ENCODE data around the gene NKAIN4. TPM values are rescaled to one million over a fixed set of nuclear protein-coding genes. Genes with fewer than 3 reads are reported as not detected.

The NKAIN4 gene
- total RNA-seq, 1 experiment from 2014 or later = 6.8 TPM

GRCh38 chr20:63290136-63290676, 35.9 kb upstream of the NKAIN4 start:
- no peak for DNase-seq (ENCODE audit: low spot score)
- in situ Hi-C loops (cut with HindIII; ENCODE audit: low sequenced_read_pairs) = loop anchor here (25.0 kb wide), 2 partner anchors 97 to 203 kb away; no protein-coding TSS in a partner anchor

DNA sequence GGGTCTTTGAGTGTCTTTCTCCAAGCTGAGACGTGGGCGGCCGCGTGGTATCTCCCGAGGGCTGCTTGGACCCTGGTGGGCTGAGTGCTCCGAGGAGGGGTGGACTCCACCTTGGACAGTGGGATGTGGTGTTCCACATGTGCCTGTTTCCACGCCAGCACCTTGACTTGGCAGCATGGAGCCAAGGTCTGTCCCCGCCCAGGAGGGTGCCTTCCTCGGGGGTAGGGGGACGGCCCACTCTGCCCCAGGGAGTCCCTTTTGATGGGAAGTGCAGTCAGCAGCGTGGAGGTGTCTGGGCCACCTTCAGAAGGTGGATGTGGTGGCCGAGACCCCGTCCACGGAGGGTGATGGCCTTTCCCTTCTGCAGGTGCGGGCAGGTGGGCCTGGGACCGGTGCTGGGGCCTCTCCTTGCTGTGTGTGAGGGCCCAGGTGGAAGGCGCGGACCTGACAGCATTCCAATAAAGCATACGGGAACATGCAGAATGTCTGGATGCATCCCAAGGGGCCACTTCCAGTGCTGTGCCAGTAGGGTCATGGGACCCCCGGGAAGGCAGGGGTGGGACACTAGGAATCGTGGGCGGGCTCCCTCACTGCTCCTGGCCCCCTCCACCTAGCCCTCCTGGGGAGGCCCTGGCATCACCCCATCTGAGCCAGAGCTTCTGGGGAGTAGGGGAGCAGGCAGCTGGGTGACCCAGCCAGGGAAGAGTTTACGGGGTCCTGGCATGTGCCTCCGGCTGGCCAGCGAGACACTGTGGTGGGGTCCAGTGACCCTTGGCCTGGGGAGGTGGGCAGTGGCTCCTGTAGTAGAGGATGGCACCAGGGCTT, 35.3 kb upstream of the NKAIN4 start:
- in situ Hi-C loops (cut with HindIII; ENCODE audit: low sequenced_read_pairs) = loop anchor here (25.0 kb wide), 2 partner anchors 98 to 202 kb away; no protein-coding TSS in a partner anchor
- DNase-seq (ENCODE audit: low spot score) = no peak

GRCh38 chr20:63288581-63289251, 34.5 kb upstream of the NKAIN4 start:
- in situ Hi-C loops (cut with HindIII; ENCODE audit: low sequenced_read_pairs) = loop anchor here (25.0 kb wide), 2 partner anchors 99 to 201 kb away; no protein-coding TSS in a partner anchor
- DNase-seq (ENCODE audit: low spot score) = no peak

DNA sequence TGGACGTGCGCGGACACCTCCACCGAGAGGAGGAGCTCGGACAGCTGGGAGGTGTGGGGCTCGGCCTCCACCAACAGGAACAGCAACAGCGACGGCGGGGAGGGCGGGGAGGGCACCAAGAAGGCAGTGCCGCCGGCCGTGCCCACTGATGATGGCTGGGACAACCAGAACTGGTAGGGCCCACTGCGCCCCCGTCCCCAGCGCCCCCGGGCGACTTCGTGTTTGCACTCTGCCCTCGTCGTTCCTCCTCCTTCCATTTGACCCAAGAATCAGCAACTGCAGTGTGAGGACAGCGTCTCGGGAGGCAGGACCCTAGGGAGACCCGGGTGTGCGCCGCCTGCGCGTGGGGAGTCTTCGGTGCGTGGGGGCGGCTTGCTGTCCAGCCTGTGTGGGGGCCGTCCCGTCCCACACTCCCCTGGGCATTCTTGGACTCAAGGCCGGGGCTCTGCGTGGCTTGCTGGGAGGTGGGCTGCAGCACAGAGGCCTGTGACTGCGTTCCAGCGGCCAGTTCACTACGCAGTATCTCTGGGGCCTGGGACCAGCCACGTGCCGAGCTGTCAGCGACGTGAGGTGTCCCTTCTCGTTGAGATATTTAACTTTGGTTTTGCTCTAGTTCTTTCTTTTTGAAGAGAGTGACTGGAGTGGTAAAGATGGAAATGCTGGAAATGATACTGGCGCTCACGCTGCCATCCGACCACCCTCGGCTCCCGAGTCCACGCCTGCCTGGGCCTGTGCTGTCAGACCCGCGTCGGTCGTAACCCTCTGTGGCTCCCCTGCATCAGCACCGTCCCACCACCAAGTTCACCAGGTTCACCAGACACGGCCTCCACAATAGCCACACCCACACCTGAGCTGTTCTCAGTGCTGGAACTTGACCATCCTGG, 33.7 kb upstream of the NKAIN4 start:
- in situ Hi-C loops (cut with HindIII; ENCODE audit: low sequenced_read_pairs) = loop anchor here (25.0 kb wide), 2 partner anchors 99 to 201 kb away; no protein-coding TSS in a partner anchor
- DNase-seq (ENCODE audit: low spot score) = no peak

GRCh38 chr20:63286781-63287696, 32.8 kb upstream of the NKAIN4 start:
- no peak for DNase-seq (ENCODE audit: low spot score)
- in situ Hi-C loops (cut with HindIII; ENCODE audit: low sequenced_read_pairs) = loop anchor here (25.0 kb wide), 2 partner anchors 100 to 200 kb away; no protein-coding TSS in a partner anchor

- in situ Hi-C loops (cut with HindIII; ENCODE audit: low sequenced_read_pairs) = loop anchor here (25.0 kb wide), 2 partner anchors 101 to 199 kb away; no protein-coding TSS in a partner anchor
Observed at GRCh38 chr20:63285636-63286615, 31.7 kb upstream of the NKAIN4 start.

DNA sequence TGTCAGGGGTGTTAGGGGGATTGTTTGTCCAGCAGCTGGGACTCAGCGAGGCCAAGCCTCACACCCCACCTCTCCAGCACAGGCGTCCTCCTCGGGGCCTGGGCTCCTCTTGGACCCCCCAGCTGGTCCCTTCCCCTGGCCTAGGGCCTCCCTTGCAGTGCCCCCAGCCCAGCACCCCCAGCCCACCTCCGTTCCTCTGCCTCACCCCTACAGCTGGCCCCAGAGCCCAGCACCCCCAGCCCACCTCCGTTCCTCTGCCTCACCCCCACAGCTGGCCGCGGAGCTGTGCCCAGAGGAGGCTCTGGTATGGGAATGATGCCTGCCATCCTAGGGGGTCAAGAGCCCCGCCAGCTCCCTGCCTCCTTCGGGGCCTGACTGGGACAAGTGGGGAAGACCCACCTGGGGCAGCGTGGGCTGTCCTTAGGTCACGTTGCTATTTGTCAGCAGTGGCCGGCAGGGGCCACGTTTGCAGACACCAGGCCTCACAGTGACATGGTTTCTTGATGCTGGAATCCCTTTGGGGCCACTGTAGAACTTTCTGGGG, 30.8 kb upstream of the NKAIN4 start:
- in situ Hi-C loops (cut with HindIII; ENCODE audit: low sequenced_read_pairs) = loop anchor here (25.0 kb wide), 2 partner anchors 102 to 198 kb away; no protein-coding TSS in a partner anchor
- no peak for DNase-seq (ENCODE audit: low spot score)

More at GRCh38 chr20:63285636-63286615, 31.7 kb upstream of the NKAIN4 start:
- no peak for DNase-seq (ENCODE audit: low spot score)

DNA sequence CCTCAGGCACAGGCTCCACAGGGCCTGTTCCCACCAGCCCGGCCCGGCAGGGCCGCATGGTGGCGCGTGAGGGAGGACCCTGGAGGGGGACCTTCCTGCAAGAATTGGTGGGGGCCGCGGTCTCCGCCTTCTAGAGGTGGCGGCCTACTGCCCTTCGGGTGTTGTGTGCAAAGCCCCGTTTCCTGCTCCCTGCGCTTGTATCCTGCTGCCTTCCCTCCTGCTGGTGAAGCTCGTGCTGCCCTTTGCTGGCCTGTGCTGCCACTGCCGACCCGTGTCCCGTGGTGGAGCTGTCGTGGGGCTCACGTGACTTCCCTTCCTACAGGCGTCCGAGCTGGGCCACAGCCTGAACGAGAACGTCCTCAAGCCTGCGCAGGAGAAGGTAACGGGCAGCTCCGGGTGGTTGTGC, 30.3 kb upstream of the NKAIN4 start:
- in situ Hi-C loops (cut with HindIII; ENCODE audit: low sequenced_read_pairs) = loop anchor here (25.0 kb wide), 2 partner anchors 103 to 197 kb away; no protein-coding TSS in a partner anchor
- no peak for DNase-seq (ENCODE audit: low spot score)

- no peak for DNase-seq (ENCODE audit: low spot score)
- in situ Hi-C loops (cut with HindIII; ENCODE audit: low sequenced_read_pairs) = loop anchor here (25.0 kb wide), 2 partner anchors 103 to 197 kb away; no protein-coding TSS in a partner anchor
Observed at GRCh38 chr20:63284083-63284440, 29.8 kb upstream of the NKAIN4 start.

- DNase-seq (ENCODE audit: low spot score) = no peak
- in situ Hi-C loops (cut with HindIII; ENCODE audit: low sequenced_read_pairs) = loop anchor here (25.0 kb wide), 2 partner anchors 104 to 196 kb away; no protein-coding TSS in a partner anchor
Observed at GRCh38 chr20:63283397-63284082, 29.3 kb upstream of the NKAIN4 start.

DNA sequence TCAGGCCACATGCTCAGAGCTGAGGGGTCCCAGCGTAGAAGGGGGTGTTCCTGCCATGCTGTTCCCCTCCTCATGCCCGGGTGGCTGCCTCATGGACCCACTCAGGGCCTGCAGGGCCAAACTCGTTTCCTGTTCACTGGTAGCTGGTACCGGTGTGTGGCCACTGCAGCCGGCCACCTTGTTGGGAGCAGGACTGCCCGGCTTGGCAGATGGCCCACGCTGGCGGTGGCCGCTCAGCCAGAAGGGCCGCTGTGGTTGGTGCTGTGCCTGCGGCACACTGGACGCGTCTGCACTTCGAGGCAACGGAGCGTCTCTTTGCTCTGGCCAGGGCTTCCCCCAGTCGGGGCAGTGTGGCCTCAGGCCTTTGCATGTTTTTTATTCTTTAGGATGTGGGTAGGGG, 28.7 kb upstream of the NKAIN4 start:
- in situ Hi-C loops (cut with HindIII; ENCODE audit: low sequenced_read_pairs) = loop anchor here (25.0 kb wide), 2 partner anchors 104 to 196 kb away; no protein-coding TSS in a partner anchor
- peak; percentile 66 for DNase-seq (ENCODE audit: low spot score)

GRCh38 chr20:63281742-63282665, 27.7 kb upstream of the NKAIN4 start:
- in situ Hi-C loops (cut with HindIII; ENCODE audit: low sequenced_read_pairs) = loop anchor here (25.0 kb wide), 2 partner anchors 105 to 195 kb away; no protein-coding TSS in a partner anchor

DNA sequence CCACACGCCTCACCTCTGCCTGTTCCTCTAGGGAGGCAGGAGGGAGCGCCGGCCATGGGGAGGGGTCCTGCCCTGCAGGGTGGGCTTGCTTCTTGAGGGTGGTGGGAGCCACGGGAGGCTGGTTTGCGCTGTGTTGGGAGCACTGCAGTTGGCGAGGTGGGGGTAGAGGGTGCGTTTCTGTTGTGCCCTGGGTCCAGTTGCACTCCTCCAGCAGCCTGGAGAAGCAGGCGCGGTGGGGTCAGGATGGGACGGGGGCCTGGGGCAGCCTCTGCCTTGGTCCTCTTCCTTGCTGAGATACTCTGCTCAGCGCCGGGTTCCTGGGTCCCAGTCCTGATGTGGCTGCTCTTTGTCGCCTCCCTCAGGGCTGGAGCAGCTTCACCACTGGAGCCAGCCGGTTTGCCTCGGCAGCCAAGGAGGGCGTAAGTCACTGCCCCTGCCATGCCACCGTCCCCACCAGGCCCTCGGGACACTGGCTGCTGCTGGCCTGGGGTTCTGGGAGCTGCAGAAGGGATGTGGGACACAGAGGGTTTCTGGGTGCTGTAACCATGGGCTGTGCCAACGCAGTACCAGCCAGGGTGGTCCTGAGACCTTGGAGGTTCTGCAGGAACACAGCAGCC, 26.8 kb upstream of the NKAIN4 start:
- in situ Hi-C loops (cut with HindIII; ENCODE audit: low sequenced_read_pairs) = loop anchor here (25.0 kb wide), 2 partner anchors 106 to 194 kb away; no protein-coding TSS in a partner anchor
- DNase-seq (ENCODE audit: low spot score) = no peak

More at GRCh38 chr20:63281742-63282665, 27.7 kb upstream of the NKAIN4 start:
- DNase-seq (ENCODE audit: low spot score) = no peak

DNA sequence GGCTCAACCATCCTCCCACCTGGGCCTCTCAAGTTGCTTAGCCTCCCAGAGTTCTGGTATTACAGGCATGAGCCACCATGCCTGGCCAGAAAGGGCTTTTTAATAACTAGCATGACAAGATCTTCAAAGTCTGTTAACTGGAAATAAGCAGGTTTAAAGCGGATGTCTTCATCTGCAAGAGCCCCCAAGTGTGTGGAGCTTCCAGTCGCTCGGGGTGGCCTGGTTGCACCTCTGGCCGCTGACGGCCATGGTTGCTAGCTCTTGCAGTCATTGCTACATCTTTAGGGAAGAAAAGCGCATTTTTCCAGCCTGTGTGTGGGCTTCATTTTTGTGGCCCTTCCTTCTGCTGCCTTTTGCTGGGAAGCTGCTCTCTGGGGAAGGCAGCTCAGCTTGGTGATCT, 26.1 kb upstream of the NKAIN4 start:
- no peak for DNase-seq (ENCODE audit: low spot score)
- in situ Hi-C loops (cut with HindIII; ENCODE audit: low sequenced_read_pairs) = loop anchor here (25.0 kb wide), 2 partner anchors 107 to 193 kb away; no protein-coding TSS in a partner anchor

Data from G401 (cell line).